Mesenchymal stem cell (in vitro differentiated cells and primary cell): ENCODE measurements around the gene SHISA5.

ENCODE experiments used
- DNase-seq: peaks from one replicate; pipeline ENCODE4 v3.0.0-alpha.2; 2013
- H2AFZ ChIP-seq: one replicate; pipeline ENCODE4 v1.6.1; 2013; ENCODE audit warnings: low read depth, mild to moderate bottlenecking, control low read depth, inconsistent platforms, low read length, moderate library complexity
- H2AK5ac ChIP-seq: 2 replicates; pipeline ENCODE4 v1.6.1; 2013; ENCODE audit warnings: low read length, moderate library complexity, mild to moderate bottlenecking, inconsistent platforms; ENCODE audit not compliant: severe bottlenecking
- H2BK120ac ChIP-seq: one replicate; pipeline ENCODE4 v1.6.1; 2013; ENCODE audit warnings: low read depth, mild to moderate bottlenecking, inconsistent platforms, low read length, moderate library complexity
- H2BK12ac ChIP-seq, 2 experiments: one replicate each; pipeline ENCODE4 v1.6.1; 2013; ENCODE audit warnings: inconsistent platforms in 2 of 2, low read length in 2 of 2, mild to moderate bottlenecking in 2 of 2, moderate library complexity in 2 of 2, control low read depth in 1 of 2
- H2BK15ac ChIP-seq: one replicate; pipeline ENCODE4 v1.6.1; 2013; ENCODE audit warnings: mild to moderate bottlenecking, low read depth, inconsistent platforms; ENCODE audit not compliant: poor library complexity, severe bottlenecking
- H2BK5ac ChIP-seq: 2 replicates; pipeline ENCODE4 v1.6.1; 2013; ENCODE audit warnings: low read depth, mild to moderate bottlenecking, low read length, control low read depth, inconsistent platforms; ENCODE audit not compliant: poor library complexity, severe bottlenecking
- H3K14ac ChIP-seq, 2 experiments: one replicate each; pipeline ENCODE4 v1.6.1; 2013; ENCODE audit warnings: inconsistent platforms in 2 of 2, low read length in 2 of 2, control low read depth in 1 of 2, mild to moderate bottlenecking in 1 of 2, moderate library complexity in 1 of 2
- H3K18ac ChIP-seq, 2 experiments: one replicate each; pipeline ENCODE4 v1.6.1; 2013; ENCODE audit warnings: inconsistent platforms in 2 of 2, low read length in 2 of 2, control low read depth in 1 of 2, low read depth in 1 of 2, mild to moderate bottlenecking in 1 of 2
- H3K23ac ChIP-seq, 2 experiments: one replicate each; pipeline ENCODE4 v1.6.1; 2013; ENCODE audit warnings: inconsistent platforms in 2 of 2, low read length in 2 of 2, mild to moderate bottlenecking in 2 of 2, moderate library complexity in 2 of 2, control low read depth in 1 of 2
- H3K27ac ChIP-seq: 2 replicates; pipeline ENCODE4 v1.5.1; 2013; ENCODE audit warnings: mild to moderate bottlenecking, moderate library complexity, low read length, control low read depth, inconsistent platforms; ENCODE audit not compliant: poor library complexity, severe bottlenecking
- H3K27me3 ChIP-seq, 2 experiments: 2 replicates each; pipeline versions ENCODE4 v1.6.1 to v1.7.0; 2013; ENCODE audit warnings: low read length in 2 of 2, mild to moderate bottlenecking in 2 of 2, moderate library complexity in 2 of 2, control low read depth in 1 of 2, inconsistent platforms in 1 of 2; ENCODE audit not compliant: control insufficient read depth in 1 of 2, insufficient read depth in 1 of 2
- H3K36me3 ChIP-seq, 2 experiments: 2 replicates each; pipeline versions ENCODE4 v1.6.1 to v1.7.0; 2013; ENCODE audit warnings: low read length in 2 of 2, control low read depth in 1 of 2, inconsistent platforms in 1 of 2, low read depth in 1 of 2, mild to moderate bottlenecking in 1 of 2; ENCODE audit not compliant: insufficient read depth in 2 of 2, control insufficient read depth in 1 of 2
- H3K4ac ChIP-seq, 2 experiments: one replicate each; pipeline ENCODE4 v1.6.1; 2013; ENCODE audit warnings: inconsistent platforms in 2 of 2, low read length in 2 of 2, mild to moderate bottlenecking in 2 of 2, moderate library complexity in 2 of 2, control low read depth in 1 of 2, low read depth in 1 of 2
- H3K4me1 ChIP-seq: 2 replicates; pipeline ENCODE4 v1.6.1; 2013; ENCODE audit warnings: low read depth, low read length, control low read depth; ENCODE audit not compliant: control insufficient read depth, insufficient read depth
- H3K4me2 ChIP-seq: 2 replicates; pipeline ENCODE4 v1.6.1; 2013; ENCODE audit warnings: low read length, mild to moderate bottlenecking, inconsistent platforms; ENCODE audit not compliant: poor library complexity, severe bottlenecking
- H3K4me3 ChIP-seq, 2 experiments: 2 replicates each; pipeline versions ENCODE4 v1.5.1 to v1.7.0; 2013; ENCODE audit warnings: low read length in 2 of 2, mild to moderate bottlenecking in 2 of 2, control low read depth in 1 of 2, low read depth in 1 of 2; ENCODE audit not compliant: insufficient read depth in 1 of 2
- H3K79me1 ChIP-seq: replicated peaks from 2 replicates; pipeline ENCODE4 v1.6.1; 2013; ENCODE audit warnings: mild to moderate bottlenecking, control low read depth, low read length, inconsistent platforms; ENCODE audit not compliant: poor library complexity, severe bottlenecking
- H3K9ac ChIP-seq: 2 replicates; pipeline ENCODE4 v1.7.0; 2013; ENCODE audit warnings: mild to moderate bottlenecking, low read length, moderate library complexity
- H3K9me3 ChIP-seq: 2 replicates; pipeline ENCODE4 v1.7.0; 2013; ENCODE audit warnings: mild to moderate bottlenecking, low read length; ENCODE audit not compliant: control insufficient read depth
- H4K8ac ChIP-seq: one replicate; pipeline ENCODE4 v1.6.1; 2013; ENCODE audit warnings: inconsistent platforms, mild to moderate bottlenecking, low read length, moderate library complexity
- H4K91ac ChIP-seq: one replicate; pipeline ENCODE4 v1.6.1; 2013; ENCODE audit warnings: mild to moderate bottlenecking, low read length, inconsistent platforms
- WGBS: methylation state at CpG from one replicate; pipeline ENCODE4 v1.1.7; 2013; ENCODE audit warnings: mixed read lengths; 5-methylcytosine and 5-hydroxymethylcytosine counted together

Gene SHISA5

GRCh38 chr3:48516571-48516970, 12.6 kb upstream of the SHISA5 start:
- H4K91ac ChIP-seq: no peak overlapping the region
- H3K9me3 ChIP-seq: no peaks in the 10 kb centered on the region
- no peak overlapping the region for H3K23ac ChIP-seq
- H2BK5ac ChIP-seq: no peak overlapping the region
- H3K4me1 ChIP-seq: peaks cover 6% of the 10 kb centered on the region
- H3K79me1 ChIP-seq: peaks cover 5% of the 10 kb centered on the region
- no peak overlapping the region for H3K18ac ChIP-seq
- H3K4me3 ChIP-seq: no peak overlapping the region
- no peak overlapping the region for H3K9ac ChIP-seq
- no peak overlapping the region for H3K4ac ChIP-seq
- no peaks in the 10 kb centered on the region for H3K27me3 ChIP-seq
- H2AK5ac ChIP-seq: no peak overlapping the region
- H4K8ac ChIP-seq: no peak overlapping the region
- 88% methylated on average over 8 of the region's 8 CpGs for WGBS
- H3K4me2 ChIP-seq: no peak overlapping the region
- no peak overlapping the region for H2BK12ac ChIP-seq
- DNase-seq: no peak
- H3K14ac ChIP-seq: no peak overlapping the region
- no peak overlapping the region for H2AFZ ChIP-seq
- H2BK15ac ChIP-seq: no peak overlapping the region
- H3K27ac ChIP-seq: no peak overlapping the region
- H2BK120ac ChIP-seq: no peak overlapping the region
- H3K36me3 ChIP-seq: peaks cover 0 to 49% of the 10 kb centered on the region in 2 experiments

- Histone ChIP-seq H2BK15ac (no peak overlapping the region), H2AFZ (no peak overlapping the region), H3K27ac (no peak overlapping the region), H3K27me3 (no peaks in the 10 kb centered on the region), H3K23ac (no peak overlapping the region), H3K4me3 (no peak overlapping the region), H4K8ac (no peak overlapping the region), H3K14ac (no peak overlapping the region), H3K18ac (no peak overlapping the region), H3K4me2 (no peak overlapping the region), H3K9ac (no peak overlapping the region), H3K4me1 (peaks cover 6% of the 10 kb centered on the region), H2AK5ac (no peak overlapping the region), H2BK120ac (no peak overlapping the region), H3K9me3 (no peaks in the 10 kb centered on the region), H4K91ac (no peak overlapping the region), H2BK12ac (no peak overlapping the region), H2BK5ac (no peak overlapping the region), H3K79me1 (peaks cover 5% of the 10 kb centered on the region), H3K36me3 (peaks cover 0 to 29% of the 10 kb centered on the region in 2 experiments), H3K4ac (no peak overlapping the region)
- no peak for DNase-seq
- WGBS: 91% methylated on average over 6 of the region's 8 CpGs
Observed at GRCh38 chr3:48514431-48515227, 10.7 kb upstream of the SHISA5 start.

- no peak for DNase-seq
- Histone ChIP-seq H3K27me3 (no peaks in the 10 kb centered on the region), H3K14ac (no peak overlapping the region), H3K27ac (no peak overlapping the region), H3K9me3 (no peaks in the 10 kb centered on the region), H3K9ac (no peak overlapping the region), H3K36me3 (peaks cover 0 to 2% of the 10 kb centered on the region in 2 experiments), H2AFZ (no peak overlapping the region), H4K91ac (no peak overlapping the region), H3K4me2 (no peak overlapping the region), H3K4me1 (peaks cover 7% of the 10 kb centered on the region), H3K4me3 (no peak overlapping the region), H3K23ac (no peak overlapping the region), H2BK15ac (no peak overlapping the region), H2AK5ac (no peak overlapping the region), H2BK12ac (no peak overlapping the region), H2BK5ac (no peak overlapping the region), H3K79me1 (no peaks in the 10 kb centered on the region), H3K4ac (no peak overlapping the region), H2BK120ac (no peak overlapping the region), H3K18ac (no peak overlapping the region), H4K8ac (no peak overlapping the region)
- WGBS: 100% methylated on average over 1 of the region's 4 CpGs
Observed at GRCh38 chr3:48511551-48511950, 7.6 kb upstream of the SHISA5 start.

- Histone ChIP-seq H2BK120ac (no peak overlapping the region), H3K36me3 (no peaks in the 10 kb centered on the region), H3K4me3 (no peak overlapping the region), H3K18ac (no peak overlapping the region), H3K79me1 (no peaks in the 10 kb centered on the region), H3K4me1 (peaks cover 30% of the 10 kb centered on the region), H2BK15ac (no peak overlapping the region), H3K27me3 (no peaks in the 10 kb centered on the region), H3K14ac (no peak overlapping the region), H3K9ac (no peak overlapping the region), H3K4me2 (no peak overlapping the region), H2AFZ (no peak overlapping the region), H4K8ac (peak overlapping the region; percentile 7), H3K9me3 (no peaks in the 10 kb centered on the region), H3K4ac (no peak overlapping the region), H2AK5ac (no peak overlapping the region), H3K23ac (no peak overlapping the region), H2BK12ac (no peak overlapping the region), H3K27ac (peak overlapping the region; percentile 33), H2BK5ac (no peak overlapping the region), H4K91ac (no peak overlapping the region)
- DNase-seq: peak; percentile 57
- WGBS: 56% methylated on average over 9 of the region's 10 CpGs
Observed at GRCh38 chr3:48507256-48508061, 3.5 kb upstream of the SHISA5 start.
